GM11168 (cell line): ENCODE data around the gene TMEM120B.
"Not testable (repeated sequence)": the region's sequence is repeated elsewhere in the genome, so short reads cannot be mapped to it uniquely, and the experiment has no call there.

Experiments
- in situ Hi-C: fragments of 300-500 bp; cut with MboI; formaldehyde crosslinking; loops from one replicate; pipeline ENCODE4 v1.12.0; 2022; ENCODE audit warnings: low sequenced_read_pairs; ENCODE audit not compliant: unreplicated experiment

The TMEM120B gene

DNA sequence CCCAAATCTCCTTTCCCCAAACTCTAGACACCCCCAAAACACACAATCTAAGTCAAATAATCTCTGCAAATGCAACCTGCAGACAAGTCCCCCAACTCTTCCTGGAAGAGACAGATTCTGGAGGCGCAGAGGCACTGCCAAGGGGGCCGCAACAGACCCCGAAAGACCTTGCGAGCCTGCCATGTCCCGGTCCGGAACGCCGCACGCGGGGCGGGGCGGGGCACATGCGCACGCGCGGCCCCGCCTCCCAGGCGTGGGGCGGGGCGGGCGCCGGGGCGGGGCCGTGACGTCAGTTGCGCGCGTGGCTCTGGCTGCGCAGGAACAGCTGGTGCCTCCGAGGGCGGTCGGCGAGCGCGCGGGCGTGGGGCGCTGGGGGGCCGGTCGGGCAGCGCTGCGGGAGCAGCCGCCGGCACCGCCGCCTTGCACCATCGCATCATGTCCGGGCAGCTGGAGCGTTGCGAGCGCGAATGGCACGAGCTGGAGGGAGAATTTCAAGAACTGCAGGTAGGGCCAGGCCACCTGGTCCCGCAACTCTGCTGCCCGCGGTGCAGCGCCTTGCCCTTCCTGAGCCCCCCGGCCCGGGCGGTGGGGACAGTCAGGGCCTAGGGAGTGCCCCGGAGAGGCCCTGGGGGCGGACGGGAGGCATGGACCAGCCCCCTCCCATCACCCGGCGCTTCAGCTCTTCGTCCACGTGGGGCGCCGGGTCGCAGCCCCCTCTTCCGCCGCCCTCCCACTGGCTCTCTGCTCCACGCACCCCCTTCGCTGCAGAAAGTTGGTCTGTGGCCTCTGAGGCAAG, at the start of gene TMEM120B:
TMEM120B (plus strand) TSS at position 292 of the 796 bp plus-strand sequence; CDS start at position 436, 144 bp downstream.
- in situ Hi-C loops, result no loop called here

DNA sequence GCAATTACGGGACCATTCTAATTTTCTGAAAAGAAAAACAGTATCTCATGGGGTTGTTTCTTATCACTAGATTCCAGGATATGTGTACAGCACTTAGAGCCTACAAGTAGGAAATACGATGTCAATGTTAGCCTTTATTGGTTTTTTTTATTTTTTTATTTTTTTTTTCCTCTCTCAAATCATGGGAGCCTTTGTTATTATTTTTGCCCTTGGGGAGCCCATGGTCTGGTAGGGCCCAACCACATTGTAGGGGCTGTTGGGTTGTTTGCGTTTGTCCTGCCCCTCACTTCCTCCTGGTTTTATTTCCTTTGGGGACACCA, 49.0 kb upstream of the TMEM120B start:
- in situ Hi-C loops, result no loop called here

DNA sequence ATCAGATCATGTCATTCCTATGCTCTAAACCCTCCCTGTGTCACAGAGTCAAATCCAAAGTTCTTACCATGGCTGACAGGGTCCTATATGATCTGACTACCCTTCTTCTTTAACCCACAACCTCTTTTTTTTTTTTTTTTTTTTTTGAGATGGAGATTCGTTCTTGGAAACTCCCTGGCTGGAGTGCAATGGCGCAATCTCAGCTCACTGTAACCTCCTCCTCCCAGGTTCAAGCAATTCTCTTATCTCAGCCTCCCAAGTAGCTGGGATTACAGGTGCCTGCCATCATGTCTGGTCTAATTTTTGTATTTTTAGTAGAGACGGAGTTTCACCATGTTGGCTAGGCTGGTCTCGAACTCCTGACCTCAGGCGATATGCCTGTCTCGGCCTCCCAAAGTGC, 45.7 kb upstream of the TMEM120B start:
- in situ Hi-C loops, result not testable (repeated sequence)

DNA sequence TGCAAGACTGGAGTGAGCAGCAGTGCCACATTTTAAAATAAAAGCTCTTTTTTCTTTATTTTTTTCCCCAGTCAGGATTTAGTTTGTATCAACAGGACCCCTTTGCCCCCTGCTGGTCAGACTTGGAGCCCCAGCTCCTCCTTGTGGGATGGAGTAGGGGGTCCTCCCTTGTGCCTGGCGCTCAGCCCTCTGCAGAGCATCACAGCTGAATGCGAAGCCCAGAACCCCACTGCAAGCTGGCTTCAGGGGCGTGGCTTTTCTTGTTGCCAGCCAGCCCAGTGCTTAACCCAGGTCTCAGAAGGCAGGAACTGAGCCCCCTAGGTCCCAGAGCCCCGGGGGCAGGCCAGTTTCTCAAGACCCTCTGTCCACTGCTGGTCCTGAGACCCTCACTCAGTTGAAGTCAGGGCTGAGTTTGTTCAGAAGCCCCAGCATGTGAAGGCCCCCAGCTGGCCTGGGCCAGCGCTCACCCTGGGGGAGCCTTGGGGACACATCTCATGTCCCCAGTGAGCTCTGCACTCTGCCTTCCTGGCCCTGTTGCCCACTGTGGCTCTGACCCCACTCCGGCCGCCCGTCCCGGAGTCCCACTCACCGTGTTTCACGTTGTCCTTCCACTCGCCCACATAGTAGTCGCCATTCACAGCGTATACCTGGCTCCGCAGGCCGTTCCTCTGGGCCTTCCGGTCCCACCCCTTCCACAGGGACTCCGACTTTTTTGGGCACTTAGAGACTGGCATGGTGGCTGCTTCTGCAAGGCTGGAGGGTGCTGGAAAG, 43.6 kb upstream of the TMEM120B start:
- in situ Hi-C loops, result no loop called here

DNA sequence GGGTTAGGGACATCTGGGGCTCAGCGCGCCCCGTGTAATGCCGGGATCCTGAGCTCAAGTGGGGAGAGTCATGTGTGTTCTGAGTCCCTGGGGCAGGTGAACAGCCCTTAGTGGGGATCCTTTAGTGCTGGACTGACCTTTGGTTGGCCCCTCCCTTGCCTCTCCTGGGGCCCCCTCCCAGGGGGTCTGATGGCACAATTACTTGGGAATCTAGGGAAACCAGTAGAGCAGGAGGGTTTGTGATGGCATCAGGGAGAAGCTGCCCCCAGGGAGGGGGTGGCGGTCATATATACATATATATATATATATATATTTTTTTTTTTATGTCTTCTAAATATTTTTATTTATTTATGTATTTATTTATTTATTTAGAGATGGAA, 43.0 kb upstream of the TMEM120B start, which contains the start of gene MORN3:
MORN3 (minus strand) TSS at position 134 of the 380 bp plus-strand sequence. CDS start 171 bp downstream, outside the sequence.
- in situ Hi-C loops, result no loop called here

DNA sequence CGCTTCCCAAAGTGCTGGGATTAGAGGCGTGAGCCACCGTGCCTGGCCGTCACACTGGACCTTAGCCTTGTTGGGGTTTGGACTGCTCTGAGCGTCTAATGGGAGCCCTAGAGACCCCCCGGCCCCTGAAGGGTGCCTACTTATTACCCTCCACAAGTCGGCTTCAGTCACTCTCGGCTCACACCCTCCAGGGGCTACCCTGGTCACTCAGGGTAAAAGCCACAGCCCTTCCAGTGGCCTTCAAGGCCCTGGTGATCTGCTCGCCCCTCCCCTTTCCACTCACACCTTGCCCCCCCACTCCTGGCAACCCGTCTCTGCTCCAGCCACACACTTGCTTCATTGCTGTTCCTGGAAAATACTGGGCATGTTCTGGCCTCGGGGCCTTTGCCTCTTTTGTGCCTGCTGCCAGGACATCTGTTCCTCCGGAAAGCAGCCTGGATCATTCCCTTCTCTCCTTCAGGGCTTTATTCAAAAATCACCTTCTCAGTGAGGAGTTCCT, 39.5 kb upstream of the TMEM120B start:
- in situ Hi-C loops, result no loop called here

DNA sequence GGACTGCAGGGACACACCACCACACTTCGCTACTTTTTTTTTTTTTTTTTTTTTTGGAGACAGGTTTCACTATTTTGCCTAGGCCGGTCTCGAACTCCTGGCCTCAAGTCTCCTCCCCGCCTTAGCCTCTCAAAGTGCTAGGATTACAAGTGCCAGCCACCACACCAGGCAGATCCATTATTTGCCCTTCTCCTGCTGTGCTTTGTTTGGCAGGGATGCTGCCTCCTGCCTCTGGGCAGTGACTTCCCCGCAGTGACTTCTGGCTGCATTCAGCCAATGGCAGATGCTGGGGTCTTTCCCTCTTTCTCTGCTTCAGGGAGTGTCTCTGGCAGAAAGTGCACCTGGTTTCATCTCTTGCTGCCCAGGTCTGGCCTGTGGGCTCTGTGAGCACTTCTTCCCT, 36.4 kb upstream of the TMEM120B start:
- in situ Hi-C loops, result loop anchor here (5.0 kb wide), 1 partner anchor 184 kb away; no protein-coding TSS in a partner anchor

DNA sequence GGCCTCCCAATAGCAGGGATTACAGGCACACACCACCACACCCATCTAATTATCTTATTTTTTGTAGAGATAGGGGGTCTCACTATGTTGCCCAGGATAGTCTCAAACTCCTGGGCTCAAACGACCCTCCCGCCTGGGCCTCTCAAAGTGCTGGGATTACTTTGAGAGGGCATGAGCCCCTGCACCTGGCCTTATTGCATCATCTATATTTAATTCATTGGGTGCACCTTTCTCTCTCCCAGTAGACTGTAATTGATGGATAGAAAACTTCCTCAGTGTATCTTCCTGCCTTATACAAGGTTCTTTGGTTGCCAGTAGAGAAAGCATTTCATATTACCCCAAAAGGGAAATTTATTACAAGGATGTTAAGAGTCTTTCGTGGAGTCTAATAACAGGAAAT, 34.2 kb upstream of the TMEM120B start:
- in situ Hi-C loops, result loop anchor here (5.0 kb wide), 1 partner anchor 186 kb away; no protein-coding TSS in a partner anchor

DNA sequence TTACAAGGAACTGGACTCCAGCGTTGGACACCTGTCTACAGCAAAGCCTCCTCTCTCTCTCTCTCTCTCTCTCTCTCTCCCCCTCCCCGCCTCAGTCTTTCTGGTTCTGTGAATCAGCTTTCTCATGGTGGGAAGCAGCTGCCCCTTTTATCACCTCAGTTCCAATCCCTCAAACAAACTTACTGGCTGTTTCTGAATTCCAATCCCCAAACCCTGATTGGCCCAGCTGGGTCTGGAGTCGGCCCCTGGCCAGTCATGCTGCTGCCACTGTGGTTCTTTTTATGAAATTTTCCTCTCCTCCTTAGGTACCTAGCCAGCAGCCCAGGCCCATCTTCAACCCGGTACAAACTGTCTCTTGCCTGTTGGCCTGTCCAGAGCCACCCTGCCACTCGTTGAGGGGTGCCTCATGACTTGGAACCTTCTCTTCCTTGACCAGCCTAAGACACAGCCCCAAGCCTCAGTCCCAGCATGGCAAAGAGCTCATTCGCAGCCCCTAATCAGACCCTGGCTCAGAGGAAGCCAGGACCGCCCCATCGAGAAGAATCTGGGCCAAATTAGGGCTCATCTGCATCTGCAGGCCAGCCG, 33.7 kb upstream of the TMEM120B start:
- in situ Hi-C loops, result loop anchor here (5.0 kb wide), 1 partner anchor 187 kb away; no protein-coding TSS in a partner anchor

DNA sequence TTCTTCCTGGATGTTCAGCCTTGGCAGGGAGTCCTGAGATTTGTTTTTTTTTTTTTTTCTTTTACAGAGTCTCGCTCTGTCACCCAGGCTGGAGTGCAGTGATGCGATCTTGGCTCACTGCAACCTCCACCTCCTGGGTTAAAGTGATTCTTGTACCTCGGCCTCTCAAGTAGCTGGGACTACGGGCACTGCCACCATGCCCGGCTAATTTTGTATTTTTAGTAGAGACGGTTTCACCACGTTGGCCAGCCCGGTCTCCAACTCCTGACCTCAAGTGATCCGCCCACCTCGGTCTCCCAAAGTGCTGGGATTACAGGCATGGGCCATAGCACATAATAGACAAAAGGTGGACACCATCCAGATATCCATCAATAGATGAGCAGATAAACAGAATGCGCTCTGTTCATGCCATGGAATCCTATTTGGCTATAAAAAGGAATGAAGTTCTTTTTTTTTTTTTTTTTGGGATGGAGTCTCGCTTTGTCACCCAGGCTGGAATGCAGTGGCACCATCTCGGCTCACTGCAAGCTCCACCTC, 32.8 kb upstream of the TMEM120B start:
- in situ Hi-C loops, result loop anchor here (5.0 kb wide), 1 partner anchor 187 kb away; no protein-coding TSS in a partner anchor

DNA sequence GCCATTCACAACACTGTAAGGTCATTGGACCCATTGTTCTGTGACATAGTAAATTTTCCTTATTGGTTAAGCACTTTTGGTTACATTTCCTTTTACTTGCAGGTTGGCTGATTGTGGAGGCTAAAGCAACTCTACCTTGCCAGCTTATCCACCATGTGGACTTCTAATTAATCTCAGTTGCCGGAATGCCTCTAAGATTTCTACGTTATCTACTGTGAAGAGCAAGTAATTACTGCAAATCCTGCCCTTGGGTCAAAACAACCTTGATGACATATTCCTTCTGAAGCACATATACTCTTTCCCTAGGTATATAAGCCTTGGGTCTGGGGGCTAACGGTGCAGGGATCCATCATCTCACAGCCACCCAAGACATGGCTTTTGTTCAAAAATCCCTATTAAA, 23.6 kb upstream of the TMEM120B start:
- in situ Hi-C loops, result no loop called here

DNA sequence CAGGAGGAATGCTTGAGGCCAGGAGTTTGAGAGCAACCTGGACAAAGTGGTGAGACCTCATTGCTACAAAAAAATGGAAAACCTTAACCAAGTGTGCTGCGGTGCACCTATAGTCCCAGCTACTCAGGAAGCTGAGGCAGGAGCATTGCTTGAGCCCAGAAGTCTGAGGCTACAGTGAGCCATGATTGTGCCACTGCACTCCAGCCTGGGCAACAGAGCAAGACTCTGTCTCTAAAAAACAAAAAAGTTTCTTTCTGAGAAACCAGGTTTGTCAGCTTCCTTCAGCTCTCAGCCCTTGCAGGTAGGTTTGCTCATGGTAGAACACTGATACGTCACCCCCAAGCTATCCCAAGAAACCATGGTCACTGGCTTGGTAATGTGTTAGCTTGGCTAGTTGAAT, 23.1 kb upstream of the TMEM120B start:
- in situ Hi-C loops, result no loop called here

DNA sequence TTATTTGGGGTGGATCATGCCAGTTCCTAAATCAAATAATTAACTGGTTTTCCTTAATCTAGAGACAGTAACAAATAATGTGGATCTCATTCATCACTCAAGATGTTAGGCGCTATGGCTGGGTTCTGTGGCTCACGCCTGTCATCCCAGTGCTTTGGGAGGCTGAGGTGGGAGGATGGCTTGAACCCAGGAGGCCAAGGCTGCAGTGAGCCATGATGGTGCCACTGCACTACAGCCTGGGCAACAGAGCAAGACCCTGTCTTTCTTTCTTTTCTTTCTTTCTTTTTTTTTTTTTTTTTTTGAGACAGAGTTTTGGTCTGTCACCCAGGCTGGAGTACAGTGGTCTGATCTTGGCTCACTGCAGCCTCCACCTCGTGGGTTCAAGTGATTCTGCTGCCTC, 19.8 kb upstream of the TMEM120B start:
- in situ Hi-C loops, result loop anchor here (5.0 to 10.0 kb wide), 2 partner anchors 75 to 102 kb away; partner anchors contain the start of gene RHOF

DNA sequence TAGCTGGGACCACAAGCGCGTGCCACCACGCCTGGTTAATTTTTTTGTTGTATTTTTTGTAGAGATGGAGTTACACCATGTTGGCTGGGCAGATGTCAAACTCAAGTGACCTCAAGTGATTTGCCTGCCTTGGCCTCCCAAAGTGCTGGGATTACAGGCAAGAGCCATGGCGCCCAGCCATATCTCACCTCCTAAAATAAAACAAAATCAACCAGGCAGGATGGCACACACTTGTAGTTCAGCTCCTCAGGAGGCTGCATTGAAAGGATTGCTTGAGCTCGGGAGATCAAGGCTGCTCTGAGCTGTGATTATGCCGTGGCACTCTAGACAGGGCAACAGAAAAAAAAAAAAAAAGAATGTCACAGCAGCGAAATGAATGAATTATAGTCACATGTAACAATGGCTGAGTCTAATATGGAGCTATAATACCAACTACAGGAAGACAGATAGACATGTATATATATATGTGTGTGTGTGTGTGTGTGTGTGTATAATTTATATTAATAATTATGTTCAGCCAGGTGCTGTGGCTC, 19.3 kb upstream of the TMEM120B start:
- in situ Hi-C loops, result loop anchor here (5.0 to 10.0 kb wide), 2 partner anchors 74 to 102 kb away; partner anchors contain the start of gene RHOF

DNA sequence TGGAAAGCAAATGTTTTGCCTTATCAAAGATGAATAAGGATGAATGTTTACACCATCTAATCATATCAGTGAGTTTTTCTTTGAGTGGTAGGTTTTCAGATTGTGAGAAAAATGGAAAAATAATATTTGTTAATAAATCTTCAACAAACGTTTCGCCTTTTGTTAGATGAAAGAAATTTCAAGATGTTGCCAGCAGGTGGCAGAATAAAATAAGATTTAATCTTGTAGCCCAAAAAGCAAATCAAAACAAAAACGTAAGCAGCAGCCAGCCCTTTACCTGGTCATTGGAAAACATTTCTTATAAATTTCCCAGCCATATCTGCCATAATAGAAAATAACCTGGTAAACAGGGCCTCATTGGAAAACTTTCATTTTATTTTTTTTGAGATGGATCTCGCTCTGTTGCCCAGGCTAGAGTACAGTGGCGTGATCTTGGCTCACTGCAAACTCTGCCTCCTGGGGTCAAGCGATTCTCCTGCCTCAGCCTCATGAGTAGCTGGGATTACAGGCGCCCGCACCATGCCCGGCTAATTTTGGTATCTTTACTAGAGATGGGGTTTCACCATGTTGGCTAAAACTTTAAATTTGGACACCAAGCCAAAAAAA, 15.4 kb upstream of the TMEM120B start:
- in situ Hi-C loops, result loop anchor here (10.0 kb wide), 1 partner anchor 98 kb away; the partner anchor contains the start of gene RHOF

DNA sequence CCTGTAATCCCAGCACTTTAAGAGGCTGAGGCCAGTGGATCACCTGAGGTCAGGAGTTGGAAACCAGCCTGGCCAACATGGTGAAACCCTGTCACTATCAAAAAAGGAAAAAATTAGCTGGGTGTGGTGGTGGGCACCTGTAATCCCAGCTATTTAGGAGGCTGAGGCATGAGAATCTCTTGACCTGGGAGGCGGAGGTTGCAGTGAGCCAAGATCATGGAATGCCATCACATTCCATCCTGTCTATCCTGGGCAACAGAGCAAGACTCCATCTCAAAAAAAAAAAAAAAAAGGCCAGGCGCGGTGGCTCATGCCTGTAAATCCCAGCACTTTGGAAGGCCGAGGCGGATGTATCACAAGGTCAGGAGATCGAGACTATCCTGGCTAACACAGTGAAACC, 14.7 kb upstream of the TMEM120B start:
- in situ Hi-C loops, result loop anchor here (10.0 kb wide), 1 partner anchor 97 kb away; the partner anchor contains the start of gene RHOF

DNA sequence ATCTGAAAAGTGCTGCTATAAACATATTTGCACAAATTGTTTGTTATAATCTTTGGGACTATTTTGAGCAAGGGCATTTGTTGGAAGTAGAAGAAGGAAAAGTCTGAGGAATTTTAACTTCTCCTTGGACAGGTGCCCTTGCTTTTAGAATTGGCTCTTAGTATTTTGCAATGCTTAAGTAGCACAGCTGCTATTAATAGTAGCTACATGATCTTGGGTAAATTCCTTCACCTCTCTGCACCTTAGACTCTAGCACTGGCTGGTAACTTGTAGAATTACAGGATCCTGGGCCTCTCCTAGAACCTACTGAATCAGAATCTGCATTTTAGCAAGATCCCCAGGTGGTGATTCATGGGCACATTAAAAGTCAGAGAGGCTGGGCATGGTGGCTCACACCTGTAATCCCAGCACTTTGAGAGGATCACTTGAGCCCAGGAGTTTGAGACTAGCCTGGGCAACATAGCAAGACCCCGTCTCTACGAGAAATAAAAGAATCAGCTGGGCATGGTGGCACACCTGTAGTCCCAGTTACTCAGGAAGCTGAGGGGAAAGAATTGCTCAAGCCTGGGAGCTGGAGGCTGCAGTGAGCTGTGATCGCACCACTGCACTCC, 10.8 kb upstream of the TMEM120B start:
- in situ Hi-C loops, result no loop called here

DNA sequence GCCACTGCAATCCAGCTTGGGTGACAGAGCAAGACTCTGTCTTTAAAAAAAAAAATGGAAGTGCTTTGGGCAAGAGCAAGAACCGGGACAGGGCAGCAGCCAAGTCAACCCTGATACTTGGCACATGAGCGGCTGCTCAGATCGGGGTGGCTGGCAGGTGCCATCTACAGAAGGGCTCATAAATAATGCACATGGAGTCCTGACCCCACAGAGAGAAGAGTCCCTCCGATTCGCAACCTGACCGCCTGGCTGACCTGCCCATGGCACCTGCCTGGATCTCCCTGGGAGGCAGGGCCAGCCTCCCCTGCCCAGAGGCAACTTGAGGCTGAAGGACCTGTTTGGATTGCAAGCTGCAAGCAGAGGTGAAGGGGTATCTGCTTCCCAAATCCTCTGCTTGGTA, 9.6 kb upstream of the TMEM120B start:
- in situ Hi-C loops, result no loop called here

DNA sequence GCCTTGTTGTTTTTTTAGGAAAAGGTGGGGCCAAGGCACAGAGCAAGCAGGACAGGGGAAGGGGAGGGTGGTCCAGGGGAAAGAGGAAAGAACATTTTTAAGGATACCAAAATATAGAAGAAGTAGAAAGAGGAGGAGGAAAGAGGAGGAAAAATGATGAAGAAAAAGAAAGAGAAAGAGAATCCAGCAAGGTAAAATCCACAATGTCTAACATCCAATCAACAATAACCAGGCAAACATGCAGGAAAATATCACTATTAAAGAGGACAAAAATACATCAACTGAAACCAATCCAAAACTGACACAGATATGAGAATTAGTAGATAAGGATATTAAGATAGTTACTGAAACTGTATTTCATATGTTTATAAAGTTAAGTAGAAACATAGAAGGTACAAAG, 7.0 kb upstream of the TMEM120B start:
- in situ Hi-C loops, result no loop called here
